Skeletal muscle cell (primary cell): Measurements from ENCODE around the gene LAMB1.
A peak's percentile ranks its signal among the peaks of the same experiment; 100 is the strongest.
"Not testable (repeated sequence)": the region's sequence is repeated elsewhere in the genome, so short reads cannot be mapped to it uniquely, and the experiment has no call there.

Experiments used
- DNase-seq: peaks from one replicate; pipeline ENCODE4 v3.0.0-alpha.2; 2010; ENCODE audit warnings: low read depth
- H3K4me3 ChIP-seq: 2 replicates; pipeline ENCODE4 v1.5.1; 2011; ENCODE audit warnings: low read depth, mild to moderate bottlenecking, control low read depth, low read length, moderate library complexity

Gene LAMB1

GRCh38 chr7:108002726-108003598 lies at the start of gene LAMB1:
Gene LAMB1 (minus strand): TSS chr7:108003161. CDS start chr7:108002885, 276 bp downstream.
- no peak for DNase-seq
- H3K4me3 ChIP-seq: peak within 1 kb of the TSS; percentile 93

DNA sequence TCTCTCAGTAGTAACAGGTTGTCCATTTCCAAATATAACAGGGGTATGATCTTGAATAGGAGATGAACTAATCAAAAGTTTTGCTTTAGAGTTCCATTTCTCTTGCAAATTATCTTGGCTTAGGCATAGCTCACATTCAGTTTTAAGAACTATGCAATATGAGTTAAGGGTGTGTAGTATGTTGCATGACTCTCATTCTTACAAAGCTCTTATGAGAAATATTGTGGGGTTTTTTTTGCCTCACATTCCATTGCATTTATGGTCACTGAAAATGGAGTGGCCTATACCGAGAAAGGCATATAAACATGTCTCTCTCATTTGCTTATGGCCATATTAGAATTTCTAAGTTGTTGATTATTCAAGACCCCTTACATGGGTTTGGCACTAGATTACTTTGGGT lies 48.5 kb upstream of the LAMB1 start:
- H3K4me3 ChIP-seq: no peak overlapping the region

GRCh38 chr7:108049962-108050361 lies 47.0 kb upstream of the LAMB1 start:
- DNase-seq: no peak
- H3K4me3 ChIP-seq: no peak overlapping the region

More for the DNA sequence above, 48.5 kb upstream of the LAMB1 start:
- DNase-seq: no peak

- DNase-seq: no peak
- H3K4me3 ChIP-seq: no peak overlapping the region
Measured at GRCh38 chr7:108048422-108048821, 45.5 kb upstream of the LAMB1 start.

DNA sequence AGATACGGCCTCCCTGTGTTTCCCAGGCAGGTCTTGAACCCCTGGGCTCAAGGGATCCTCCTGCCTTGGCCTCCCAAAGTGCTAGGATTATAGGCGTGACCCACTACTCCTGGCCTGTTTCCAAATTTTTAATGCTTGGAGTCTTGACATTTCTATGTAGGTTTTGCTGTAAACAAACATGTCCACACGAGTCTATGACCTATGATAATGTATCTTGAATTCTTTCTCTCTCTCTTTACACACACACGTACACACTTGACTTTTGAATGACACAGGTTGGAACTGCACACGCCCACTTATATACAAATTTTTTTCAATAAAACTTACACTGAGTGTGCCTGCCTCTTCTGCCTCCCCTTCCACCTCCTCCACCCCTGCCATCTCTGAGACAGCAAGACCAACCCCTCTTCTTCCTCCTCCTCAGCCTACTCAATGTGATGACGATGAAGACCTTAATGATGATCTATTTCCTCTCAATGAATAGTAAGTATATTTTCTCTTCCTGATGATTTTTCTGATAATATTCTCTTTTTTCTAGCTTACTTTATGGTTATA lies 44.1 kb upstream of the LAMB1 start:
- no peak overlapping the region for H3K4me3 ChIP-seq
- DNase-seq: no peak

GRCh38 chr7:108045669-108046068 lies 42.7 kb upstream of the LAMB1 start:
- peak; percentile 74 for DNase-seq
- H3K4me3 ChIP-seq: no peak overlapping the region

- H3K4me3 ChIP-seq: no peak overlapping the region
- peak; percentile 57 for DNase-seq
Measured at GRCh38 chr7:108045154-108045553, 42.2 kb upstream of the LAMB1 start.

DNA sequence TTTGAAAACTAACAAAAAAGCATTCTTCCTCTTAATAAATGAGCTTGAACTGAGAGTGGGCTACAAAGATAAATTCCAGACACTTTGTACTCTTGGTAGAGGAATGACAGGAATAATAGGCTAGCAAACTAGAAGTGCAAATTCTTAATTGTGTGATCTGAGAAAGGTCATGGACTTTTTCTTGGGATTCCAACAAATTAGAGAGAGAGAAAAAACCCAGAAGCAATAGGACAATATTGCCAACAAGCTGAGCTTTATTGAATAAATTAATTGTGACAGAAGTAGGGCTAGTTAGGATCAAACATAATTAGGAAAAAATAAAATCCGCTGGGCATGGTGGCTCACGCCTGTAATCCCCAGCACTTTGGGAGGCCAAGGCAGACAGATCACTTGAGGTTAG lies 41.4 kb upstream of the LAMB1 start:
- DNase-seq: no peak
- no peak overlapping the region for H3K4me3 ChIP-seq

- no peak overlapping the region for H3K4me3 ChIP-seq
- no peak for DNase-seq
Measured at GRCh38 chr7:108038986-108039385, 36.0 kb upstream of the LAMB1 start.

- no peak for DNase-seq
- H3K4me3 ChIP-seq: no peak overlapping the region
Measured at GRCh38 chr7:108037741-108038140, 34.8 kb upstream of the LAMB1 start.

- no peak overlapping the region for H3K4me3 ChIP-seq
- no peak for DNase-seq
Measured at GRCh38 chr7:108037140-108037539, 34.2 kb upstream of the LAMB1 start.

- no peak overlapping the region for H3K4me3 ChIP-seq
- no peak for DNase-seq
Measured at GRCh38 chr7:108034586-108034985, 31.6 kb upstream of the LAMB1 start.

DNA sequence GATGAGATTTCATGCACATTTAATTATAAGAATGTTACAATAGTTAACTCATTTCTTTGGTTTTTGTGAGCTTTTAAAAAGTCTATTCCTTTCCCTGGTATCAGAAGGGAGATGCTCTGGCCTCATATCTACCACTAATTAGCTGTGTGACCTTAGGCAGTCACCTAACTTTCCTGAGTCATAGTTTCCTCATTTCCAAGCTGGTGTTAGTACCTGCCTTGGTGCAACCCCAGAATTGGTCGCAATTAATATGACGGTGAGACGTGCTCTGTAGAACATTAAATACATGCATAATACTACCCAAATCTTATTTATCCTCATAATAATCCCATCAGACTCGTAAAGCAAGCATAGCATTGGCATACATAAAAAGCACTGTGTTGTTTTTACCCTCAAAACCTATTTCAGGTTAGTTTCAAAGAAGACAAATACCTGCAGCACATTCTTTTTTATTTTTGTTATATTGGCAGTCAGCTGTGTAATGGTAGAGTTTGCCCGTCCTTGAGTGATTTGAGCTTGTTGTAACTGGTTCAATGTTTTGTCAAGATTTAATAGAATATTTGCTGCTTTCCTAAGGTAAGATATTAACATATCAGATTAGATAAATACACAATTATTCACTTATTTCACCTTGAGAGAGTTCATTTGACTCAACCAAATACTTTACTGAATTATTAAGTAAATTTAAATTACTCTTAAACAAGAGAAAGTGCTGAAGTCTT lies 31.0 kb upstream of the LAMB1 start:
- H3K4me3 ChIP-seq: no peak overlapping the region
- DNase-seq: no peak

DNA sequence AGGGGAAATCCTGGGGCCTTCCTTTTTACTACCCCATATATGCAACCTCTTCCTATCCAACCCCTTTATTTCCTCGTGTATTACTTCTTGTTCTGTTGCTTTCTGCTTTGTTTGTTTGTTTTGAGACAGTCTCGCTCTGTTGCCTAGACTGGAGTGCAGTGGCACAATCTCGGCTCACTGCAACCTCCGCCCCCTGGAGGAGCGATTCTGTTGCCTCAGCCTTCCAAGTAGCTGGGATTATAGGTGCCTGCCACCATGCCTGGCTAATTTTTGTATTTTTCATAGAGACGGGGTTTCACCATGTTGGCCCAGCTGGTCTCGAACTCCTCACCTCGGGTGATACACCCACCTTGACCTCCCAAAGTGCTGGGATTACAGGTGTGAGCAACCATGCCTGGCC lies 30.3 kb upstream of the LAMB1 start:
- not testable (repeated sequence) for H3K4me3 ChIP-seq, DNase-seq

GRCh38 chr7:108030516-108030915 lies 27.6 kb upstream of the LAMB1 start:
- DNase-seq: no peak
- H3K4me3 ChIP-seq: no peak overlapping the region

DNA sequence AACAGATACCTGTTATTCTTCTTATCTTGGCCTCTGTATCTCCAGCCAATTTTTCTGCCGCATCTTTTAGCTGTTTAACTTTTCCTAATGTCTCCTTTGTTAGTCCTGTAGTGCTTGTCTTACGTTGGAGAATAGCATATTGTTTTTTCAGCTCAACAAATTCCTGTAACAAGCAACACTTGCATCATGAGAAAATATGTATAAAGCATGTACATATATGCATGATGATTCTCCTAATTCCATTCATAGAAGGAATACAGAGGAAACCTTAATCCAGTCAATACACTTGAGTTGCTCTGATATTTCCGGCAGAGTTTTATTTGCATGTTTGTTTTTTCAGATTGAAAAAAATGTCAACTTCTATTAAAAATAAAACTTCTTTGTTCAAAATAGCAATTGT lies 26.1 kb upstream of the LAMB1 start:
- no peak overlapping the region for H3K4me3 ChIP-seq
- no peak for DNase-seq

GRCh38 chr7:108028111-108028510 lies 25.1 kb upstream of the LAMB1 start:
- DNase-seq: no peak
- H3K4me3 ChIP-seq: no peak overlapping the region

DNA sequence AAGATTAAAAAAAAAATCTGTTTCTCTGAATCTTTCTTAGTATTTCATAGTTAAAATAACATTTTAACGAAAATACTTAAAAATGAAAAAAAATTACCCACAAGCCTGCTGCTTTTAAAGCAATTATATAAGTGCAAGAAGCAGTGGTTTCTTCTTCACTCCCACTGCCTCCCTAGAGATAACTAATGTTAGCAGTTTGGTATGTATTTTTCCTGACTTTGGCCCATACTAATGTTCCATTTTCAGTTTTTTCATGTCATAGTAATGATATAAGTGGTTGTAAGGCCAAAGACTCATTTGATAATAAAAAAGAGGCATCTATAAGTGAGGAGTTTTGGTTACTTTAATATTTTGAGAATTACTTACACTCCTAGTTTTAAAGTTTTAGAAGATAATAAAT lies 24.3 kb upstream of the LAMB1 start:
- no peak overlapping the region for H3K4me3 ChIP-seq
- DNase-seq: no peak

DNA sequence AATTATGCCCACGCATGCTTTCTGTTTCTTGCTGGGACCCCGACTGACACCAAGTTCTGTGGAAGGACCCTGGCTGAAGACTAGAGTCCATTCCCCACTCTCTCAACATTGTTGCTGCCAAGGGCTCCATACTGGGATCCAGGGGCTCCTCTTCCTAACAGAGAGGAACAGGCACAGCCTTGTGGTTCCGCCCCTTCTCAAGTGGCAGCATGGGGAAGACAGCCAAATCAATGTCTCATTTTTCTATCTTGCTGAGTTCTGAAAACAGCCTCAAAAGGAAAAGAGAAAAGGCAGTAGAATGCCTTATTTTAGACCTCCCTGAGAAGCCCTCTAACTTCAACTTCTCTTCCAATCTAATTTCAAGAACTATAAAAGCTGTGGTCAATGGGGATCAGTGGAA lies 23.7 kb upstream of the LAMB1 start:
- no peak for DNase-seq
- H3K4me3 ChIP-seq: no peak overlapping the region

GRCh38 chr7:108026116-108026515 lies 23.2 kb upstream of the LAMB1 start:
- no peak overlapping the region for H3K4me3 ChIP-seq
- no peak for DNase-seq
